HepG2 (cell line): ENCODE results near the gene SPG7. TPM values are rescaled to one million over a fixed set of nuclear protein-coding genes. Genes with fewer than 3 reads are reported as not detected.

ENCODE experiments used
- ATAC-seq: fragments of 200-7000 bp; cut with Tn5 transposase; 3 replicates; pipeline ENCODE4 v1.9.1; 2020; ENCODE audit warnings: mild to moderate bottlenecking, moderate library complexity
- BruUV-seq: library from RNA; stranded (reverse); fragments of 400-500 nt; replicated peaks from 2 replicates; lab custom pipeline; 2021; lab: Mats Ljungman, UMichigan
- CTCF ChIA-PET: fragments of 300-600 bp; formaldehyde crosslinking; extraction: SDS; loops from one replicate; lab custom pipeline; 2021; ENCODE audit warnings: low total read pairs, inconsistent platforms, low intra/inter-chr PET ratio; lab: Yijun Ruan, JAX
- POLR2A ChIA-PET: fragments of 350-600 bp; sonication (Branson Sonifier 250); formaldehyde crosslinking; loops from one replicate; lab custom pipeline; 2020; ENCODE audit warnings: antibody characterized with exemption, inconsistent platforms; lab: Yijun Ruan, JAX
- DNase-seq: peaks from one replicate; pipeline ENCODE4 v3.0.0-alpha.2; 2015; ENCODE audit warnings: low spot score
- FAIRE-seq: peaks from 3 replicates; lab custom pipeline; 2011; peaks lifted over from hg19 to GRCh38; lab: Jason Lieb, UNC
- H2AFZ ChIP-seq: one replicate; pipeline ENCODE4 v1.6.1; 2011; ENCODE audit warnings: low read length, inconsistent platforms
- H3K27ac ChIP-seq: fragments of 300-600 bp; 3 replicates; pipeline ENCODE4 v1.8.0; 2011; ENCODE audit warnings: mixed run types, mild to moderate bottlenecking, mixed read lengths, low read length, inconsistent platforms; ENCODE audit not compliant: insufficient read depth; ENCODE audit errors: extremely low read length
- H3K27me3 ChIP-seq, 2 experiments: fragments of 200-600 bp in 1 of 2; 2 replicates in 1 of 2; 3 replicates in 1 of 2; pipeline versions ENCODE4 v1.6.0 to v1.8.0; 2011; ENCODE audit warnings: low read length in 2 of 2, mild to moderate bottlenecking in 2 of 2, moderate library complexity in 2 of 2, inconsistent platforms in 1 of 2; ENCODE audit not compliant: insufficient read depth in 2 of 2, control insufficient read depth in 1 of 2
- H3K36me3 ChIP-seq, 2 experiments: fragments of 200-600 bp in 1 of 2; replicated peaks in 1 of 2; 2 replicates in 1 of 2; 3 replicates in 1 of 2; pipeline versions ENCODE4 v1.5.1 to v1.8.0; 2011; ENCODE audit warnings: low read length in 2 of 2, inconsistent platforms in 1 of 2; ENCODE audit not compliant: insufficient read depth in 2 of 2, control insufficient read depth in 1 of 2
- H3K4me1 ChIP-seq: 2 replicates; pipeline ENCODE4 v1.5.1; 2012; ENCODE audit warnings: low read length, inconsistent platforms; ENCODE audit not compliant: insufficient read depth
- H3K4me2 ChIP-seq: 2 replicates; pipeline ENCODE4 v1.6.0; 2011; ENCODE audit warnings: low read depth, low read length, inconsistent platforms
- H3K4me3 ChIP-seq, 3 experiments: fragments of 200-600 bp in 1 of 3; sonication (generic), shearing (Covaris generic) in 1 of 3; replicated peaks in 1 of 3; 2 replicates each; pipeline ENCODE4 v1.5.1; 2011 to 2016; ENCODE audit warnings: low read length in 3 of 3, inconsistent platforms in 2 of 3, low read depth in 2 of 3, mild to moderate bottlenecking in 2 of 3, control low read depth in 1 of 3, mixed read lengths in 1 of 3; ENCODE audit not compliant: insufficient read depth in 1 of 3
- H3K79me2 ChIP-seq: one replicate; pipeline ENCODE4 v1.6.1; 2011; ENCODE audit warnings: low read length, inconsistent platforms; ENCODE audit not compliant: insufficient read depth
- H3K9ac ChIP-seq: 2 replicates; pipeline ENCODE4 v1.6.0; 2011; ENCODE audit warnings: mild to moderate bottlenecking, low read depth, low read length, inconsistent platforms; ENCODE audit not compliant: insufficient read depth
- H3K9me3 ChIP-seq: 2 replicates; pipeline ENCODE4 v1.5.1; 2012; ENCODE audit warnings: mild to moderate bottlenecking, low read length
- H4K20me1 ChIP-seq: 2 replicates; pipeline ENCODE4 v1.6.0; 2011; ENCODE audit warnings: inconsistent platforms, mild to moderate bottlenecking, low read length, moderate library complexity; ENCODE audit not compliant: insufficient read depth
- GATAD2A ChIP-seq: IDR thresholded peaks from 2 replicates; pipeline ENCODE4 v1.6.1; 2016
- GTF2F1 ChIP-seq: fragments of 150-350 bp; IDR thresholded peaks from 2 replicates; pipeline ENCODE4 v1.6.1; 2014; ENCODE audit warnings: low read length
- IRF9 ChIP-seq: sonication (generic); formaldehyde crosslinking; IDR thresholded peaks from 2 replicates; pipeline ENCODE4 v1.8.0; 2022; ENCODE audit warnings: missing genetic modification reagents, mild to moderate bottlenecking, borderline replicate concordance
- ONECUT2 ChIP-seq: sonication (generic); formaldehyde crosslinking; IDR thresholded peaks from 2 replicates; pipeline ENCODE4 v1.4.0; 2020; ENCODE audit warnings: missing genetic modification reagents
- RAD21 ChIP-seq: fragments of 450-650 bp; formaldehyde crosslinking; IDR thresholded peaks from 2 replicates; pipeline ENCODE4 v1.5.0; 2020; ENCODE audit warnings: mild to moderate bottlenecking
- SYNCRIP ChIP-seq: fragments of 200-400 bp; formaldehyde crosslinking; IDR thresholded peaks from 2 replicates; pipeline ENCODE4 v1.6.1; 2018; ENCODE audit warnings: mild to moderate bottlenecking, low read depth, low read length; ENCODE audit not compliant: insufficient read depth
- TOPORS ChIP-seq: sonication (generic); formaldehyde crosslinking; IDR thresholded peaks from 2 replicates; pipeline ENCODE4 v1.8.0; 2023; ENCODE audit warnings: mild to moderate bottlenecking, missing genetic modification reagents
- ZBTB3 ChIP-seq: sonication (generic); formaldehyde crosslinking; IDR thresholded peaks from 2 replicates; pipeline ENCODE4 v1.4.0; 2020; ENCODE audit warnings: low read depth, mild to moderate bottlenecking, moderate library complexity, missing genetic modification reagents, borderline replicate concordance
- ZFYVE20 ChIP-seq: sonication (generic); formaldehyde crosslinking; IDR thresholded peaks from 2 replicates; pipeline ENCODE4 v1.8.0; 2023; ENCODE audit warnings: low read depth, mild to moderate bottlenecking, moderate library complexity, missing genetic modification reagents, borderline replicate concordance
- ZNF597 ChIP-seq: sonication (generic); formaldehyde crosslinking; IDR thresholded peaks from 2 replicates; pipeline ENCODE4 v1.5.0; 2020; ENCODE audit warnings: missing genetic modification reagents
- ZNF687 ChIP-seq: sonication (generic); formaldehyde crosslinking; IDR thresholded peaks from 2 replicates; pipeline ENCODE4 v1.5.1; 2020; ENCODE audit warnings: mild to moderate bottlenecking, missing genetic modification reagents, moderate library complexity
- ZSCAN22 ChIP-seq: sonication (generic); formaldehyde crosslinking; IDR thresholded peaks from 2 replicates; pipeline ENCODE4 v1.4.0; 2020; ENCODE audit warnings: mild to moderate bottlenecking, missing genetic modification reagents
- WGBS: methylation state at CpG from one replicate; pipeline ENCODE4 v1.1.6; 2017; ENCODE audit warnings: low lambda C conversion rate; 5-methylcytosine and 5-hydroxymethylcytosine counted together
- in situ Hi-C: cut with HindIII; loops from 2 replicates; pipeline ENCODE4 v1.10.0; 2017; ENCODE audit warnings: low pct_unique_long_range_greater_than_20kb; ENCODE audit not compliant: extremely low pct_ligation_motif_present
- intact Hi-C: fragments of 100-400 bp; cut with micrococcal nuclease; formaldehyde crosslinking; loops from one replicate; pipeline ENCODE4 v1.10.0; 2022; ENCODE audit not compliant: unreplicated experiment
- polyA plus RNA-seq, 8 experiments: library from polyadenylated mRNA; depleted of rRNA in 3 of 8; stranded (reverse) in 7 of 8; unstranded in 1 of 8; fragments of >200 nt; fragmentation: Illumina TruSeq in 4 of 8; extraction: Trizol in 4 of 8; gene quantifications; 2 replicates each; pipeline versions ENCODE4 v1.2.1 to v1.2.3, GENCODE V29; 2011 to 2016; ENCODE audit warnings: low read depth in 4 of 8, missing spikeins in 1 of 8, mixed read lengths in 1 of 8; ENCODE audit not compliant: insufficient read depth in 1 of 8
- total RNA-seq, 5 experiments: library from RNA; depleted of rRNA; stranded (reverse); fragments of >200 nt; fragmentation: Illumina TruSeq; extraction: Trizol; gene quantifications; 2 replicates each; pipeline ENCODE4 v1.2.3, GENCODE V29; 2016; ENCODE audit warnings: low read depth in 1 of 5

Gene SPG7
- total and polyA plus RNA-seq, 2 of the 13 experiments (the other 11 are each of a cell fraction or from before 2014, with no cell fraction given) = 66.0 to 136 TPM

GRCh38 chr16:89554343-89554742 lies 46.1 kb downstream of the SPG7 start:
- H3K4me2 ChIP-seq = no peak overlapping the region
- DNase-seq = no peak
- no peaks in the 10 kb centered on the region for H3K9me3 ChIP-seq
- H3K4me1 ChIP-seq = peaks cover 20% of the 10 kb centered on the region
- in situ Hi-C loops = no loop called here
- ChIA-PET POLR2A (interaction anchor here (0.6 kb wide), 1 partner anchor 26 kb away, joined by 4 read pairs; no protein-coding TSS in a partner anchor), CTCF (no interaction called here)
- H3K27me3 ChIP-seq = no peaks in the 10 kb centered on the region
- no peak for FAIRE-seq
- H2AFZ ChIP-seq = no peak overlapping the region
- no peaks in the 10 kb centered on the region for H4K20me1 ChIP-seq
- no peak overlapping the region for H3K4me3 ChIP-seq
- no TSS peak for BruUV-seq
- no peak overlapping the region for H3K27ac ChIP-seq
- no peak for ATAC-seq
- WGBS = 94% methylated on average over 6 of the region's 12 CpGs
- intact Hi-C loops = no loop called here
- TF ChIP-seq GATAD2A (CRISPR knock-in tag) = no peak
- no peak for TF ChIP-seq ZSCAN22
- TF ChIP-seq ZNF597 = no peak
- no peak for TF ChIP-seq ZFYVE20 (CRISPR knock-in tag)
- H3K9ac ChIP-seq = no peak overlapping the region
- H3K36me3 ChIP-seq = peaks cover 39 to 65% of the 10 kb centered on the region in 2 experiments
- no peaks in the 10 kb centered on the region for H3K79me2 ChIP-seq

- DNase-seq = no peak
- in situ Hi-C loops (no loop called here), intact Hi-C loops (loop anchor here (5.0 kb wide), 1 partner anchor 48 kb away; the partner anchor contains the start of gene SPG7)
- H3K27me3 ChIP-seq = no peaks in the 10 kb centered on the region
- BruUV-seq = no TSS peak
- peaks cover 28% of the 10 kb centered on the region for H3K4me1 ChIP-seq
- H3K9ac ChIP-seq = no peak overlapping the region
- H3K4me2 ChIP-seq = no peak overlapping the region
- POLR2A ChIA-PET = no interaction called here
- FAIRE-seq = no peak
- H3K79me2 ChIP-seq = peaks cover 3% of the 10 kb centered on the region
- no peak for ATAC-seq
- no peak overlapping the region for H3K27ac ChIP-seq
- H2AFZ ChIP-seq = no peak overlapping the region
- no peak overlapping the region for H3K4me3 ChIP-seq
- H3K9me3 ChIP-seq = no peaks in the 10 kb centered on the region
- H4K20me1 ChIP-seq = no peaks in the 10 kb centered on the region
- WGBS = 97% methylated on average over 16 of the region's 16 CpGs
- CTCF ChIA-PET = no interaction called here
- H3K36me3 ChIP-seq = peaks cover 37 to 60% of the 10 kb centered on the region in 2 experiments
- TF ChIP-seq ZBTB3 (CRISPR knock-in tag) (no peak), SYNCRIP (no peak), ONECUT2 (no peak), IRF9 (CRISPR knock-in tag) (no peak), TOPORS (CRISPR knock-in tag) (no peak), RAD21 (no peak), ZNF687 (CRISPR knock-in tag) (no peak), GTF2F1 (no peak)
Measured at GRCh38 chr16:89555265-89555664, 47.1 kb downstream of the SPG7 start.
